H1 (cell line): ENCODE measurements around the gene ZBTB24. TPM values are rescaled to one million over a fixed set of nuclear protein-coding genes. Genes with fewer than 3 reads are reported as not detected.

Source experiments
- EGR1 ChIP-seq: IDR thresholded peaks from 2 replicates; pipeline ENCODE4 v1.6.1; 2011; ENCODE audit warnings: low read depth, low read length, borderline replicate concordance
- MAX ChIP-seq: IDR thresholded peaks from 2 replicates; pipeline ENCODE4 v1.6.1; 2012; ENCODE audit warnings: inconsistent platforms
- RXRA ChIP-seq: IDR thresholded peaks from 2 replicates; pipeline ENCODE4 v1.6.1; 2011; ENCODE audit warnings: low read depth, mild to moderate bottlenecking, low read length, moderate library complexity; ENCODE audit not compliant: insufficient read depth
- TEAD4 ChIP-seq: IDR thresholded peaks from 2 replicates; pipeline ENCODE4 v1.6.1; 2012; ENCODE audit warnings: low read depth, low read length, inconsistent platforms, mixed read lengths
- USF2 ChIP-seq: IDR thresholded peaks from 2 replicates; pipeline ENCODE4 v1.6.1; 2011; ENCODE audit warnings: low read length, improper control_type of control experiment
- polyA plus RNA-seq, 7 experiments: library from polyadenylated mRNA; depleted of rRNA in 3 of 7; stranded (reverse) in 5 of 7; unstranded in 2 of 7; fragments of >200 nt in 5 of 7; fragments of 200-250 nt in 2 of 7; gene quantifications; 1 replicate in 5 of 7; 2 replicates in 1 of 7; 4 replicates in 1 of 7; pipeline versions ENCODE4 v1.2.1 to v1.2.3, GENCODE V29; 2011 to 2013; ENCODE audit warnings: missing spikeins in 2 of 7, mixed read lengths in 2 of 7
- total RNA-seq: library from RNA; stranded (reverse); fragmentation: NEBNext Ultra II Directional; extraction: Animal tissue kit (Norgen Biotek cat#: 25700); gene quantifications from 2 replicates; pipeline ENCODE4 v1.2.1, GENCODE V29; 2021

Gene ZBTB24
- total and polyA plus RNA-seq, 2 of the 8 experiments (the other 6 are each of a cell fraction or from before 2014, with no cell fraction given), result 7.5 to 21.0 TPM

- TF ChIP-seq USF2 (no peak), RXRA (no peak), EGR1 (no peak), MAX (no peak), TEAD4 (no peak)
Observed at GRCh38 chr6:109477184-109477583, 5.8 kb downstream of the ZBTB24 start (continued).
